ENCODE measurements around the gene USP34. TPM values are rescaled to one million over a fixed set of nuclear protein-coding genes. Genes with fewer than 3 reads are reported as not detected.

The USP34 gene
- total and polyA plus RNA-seq, 2 experiments from 2014 or later, result 81.8 to 157 TPM

GRCh38 chr2:61439241-61440002, 31.5 kb downstream of the USP34 start:
- H3K36me3 Mint-ChIP-seq (ENCODE audit: low read depth), result peaks cover 14% of the 10 kb centered on the region; the same call in 2 of the 3 replicates
- Histone ChIP-seq H3K27me3 (ENCODE audit: insufficient read depth) (no peaks in the 10 kb centered on the region), H3K9me2 (ENCODE audit: insufficient read depth) (no peaks in the 10 kb centered on the region), H3K27ac (ENCODE audit: low read depth) (no peak overlapping the region), H3K4me2 (no peak overlapping the region), H3K79me2 (replicated peaks; ENCODE audit: insufficient read depth) (peaks cover 100% of the 10 kb centered on the region), H3K4me3 (no peak overlapping the region), H2AFZ (no peak overlapping the region), H3K4me1 (ENCODE audit: insufficient read depth) (peaks cover 12% of the 10 kb centered on the region), H3F3A (replicated peaks; ENCODE audit: low read depth) (no peaks in the 10 kb centered on the region), H3K36me3 (ENCODE audit: insufficient read depth) (no peaks in the 10 kb centered on the region), H4K20me1 (replicated peaks; ENCODE audit: insufficient read depth) (peaks cover 62% of the 10 kb centered on the region)
- TF ChIP-seq ETS1 (IDR thresholded peaks at IDR 0.05) (no peak), POLR2AphosphoS5 (IDR thresholded peaks at IDR 0.05; ENCODE audit: low read depth) (no peak), EZH2 (IDR thresholded peaks at IDR 0.05; ENCODE audit: low read depth, unreplicated experiment) (no peak), ZNF331 (CRISPR knock-in tag; IDR thresholded peaks at IDR 0.05; ENCODE audit: low read depth) (no peak), NANOG (IDR thresholded peaks at IDR 0.05; ENCODE audit: borderline replicate concordance) (no peak), CREB1 (CRISPR knock-in tag; IDR thresholded peaks at IDR 0.05; ENCODE audit: low read depth) (no peak), JUNB (IDR thresholded peaks at IDR 0.05; ENCODE audit: unreplicated experiment) (no peak), STAT1 (IDR thresholded peaks at IDR 0.05; ENCODE audit: unreplicated experiment) (no peak), EZH2phosphoT487 (IDR thresholded peaks at IDR 0.05; ENCODE audit: unreplicated experiment) (no peak), CTCF (conservative IDR thresholded peaks at IDR 0.05; ENCODE audit: low read depth in 2 of 2) (no peak), REST (IDR thresholded peaks at IDR 0.05; ENCODE audit: unreplicated experiment) (no peak), ZNF114 (CRISPR knock-in tag; IDR thresholded peaks at IDR 0.05) (no peak)
- TF ChIP-seq, protein P1, sequence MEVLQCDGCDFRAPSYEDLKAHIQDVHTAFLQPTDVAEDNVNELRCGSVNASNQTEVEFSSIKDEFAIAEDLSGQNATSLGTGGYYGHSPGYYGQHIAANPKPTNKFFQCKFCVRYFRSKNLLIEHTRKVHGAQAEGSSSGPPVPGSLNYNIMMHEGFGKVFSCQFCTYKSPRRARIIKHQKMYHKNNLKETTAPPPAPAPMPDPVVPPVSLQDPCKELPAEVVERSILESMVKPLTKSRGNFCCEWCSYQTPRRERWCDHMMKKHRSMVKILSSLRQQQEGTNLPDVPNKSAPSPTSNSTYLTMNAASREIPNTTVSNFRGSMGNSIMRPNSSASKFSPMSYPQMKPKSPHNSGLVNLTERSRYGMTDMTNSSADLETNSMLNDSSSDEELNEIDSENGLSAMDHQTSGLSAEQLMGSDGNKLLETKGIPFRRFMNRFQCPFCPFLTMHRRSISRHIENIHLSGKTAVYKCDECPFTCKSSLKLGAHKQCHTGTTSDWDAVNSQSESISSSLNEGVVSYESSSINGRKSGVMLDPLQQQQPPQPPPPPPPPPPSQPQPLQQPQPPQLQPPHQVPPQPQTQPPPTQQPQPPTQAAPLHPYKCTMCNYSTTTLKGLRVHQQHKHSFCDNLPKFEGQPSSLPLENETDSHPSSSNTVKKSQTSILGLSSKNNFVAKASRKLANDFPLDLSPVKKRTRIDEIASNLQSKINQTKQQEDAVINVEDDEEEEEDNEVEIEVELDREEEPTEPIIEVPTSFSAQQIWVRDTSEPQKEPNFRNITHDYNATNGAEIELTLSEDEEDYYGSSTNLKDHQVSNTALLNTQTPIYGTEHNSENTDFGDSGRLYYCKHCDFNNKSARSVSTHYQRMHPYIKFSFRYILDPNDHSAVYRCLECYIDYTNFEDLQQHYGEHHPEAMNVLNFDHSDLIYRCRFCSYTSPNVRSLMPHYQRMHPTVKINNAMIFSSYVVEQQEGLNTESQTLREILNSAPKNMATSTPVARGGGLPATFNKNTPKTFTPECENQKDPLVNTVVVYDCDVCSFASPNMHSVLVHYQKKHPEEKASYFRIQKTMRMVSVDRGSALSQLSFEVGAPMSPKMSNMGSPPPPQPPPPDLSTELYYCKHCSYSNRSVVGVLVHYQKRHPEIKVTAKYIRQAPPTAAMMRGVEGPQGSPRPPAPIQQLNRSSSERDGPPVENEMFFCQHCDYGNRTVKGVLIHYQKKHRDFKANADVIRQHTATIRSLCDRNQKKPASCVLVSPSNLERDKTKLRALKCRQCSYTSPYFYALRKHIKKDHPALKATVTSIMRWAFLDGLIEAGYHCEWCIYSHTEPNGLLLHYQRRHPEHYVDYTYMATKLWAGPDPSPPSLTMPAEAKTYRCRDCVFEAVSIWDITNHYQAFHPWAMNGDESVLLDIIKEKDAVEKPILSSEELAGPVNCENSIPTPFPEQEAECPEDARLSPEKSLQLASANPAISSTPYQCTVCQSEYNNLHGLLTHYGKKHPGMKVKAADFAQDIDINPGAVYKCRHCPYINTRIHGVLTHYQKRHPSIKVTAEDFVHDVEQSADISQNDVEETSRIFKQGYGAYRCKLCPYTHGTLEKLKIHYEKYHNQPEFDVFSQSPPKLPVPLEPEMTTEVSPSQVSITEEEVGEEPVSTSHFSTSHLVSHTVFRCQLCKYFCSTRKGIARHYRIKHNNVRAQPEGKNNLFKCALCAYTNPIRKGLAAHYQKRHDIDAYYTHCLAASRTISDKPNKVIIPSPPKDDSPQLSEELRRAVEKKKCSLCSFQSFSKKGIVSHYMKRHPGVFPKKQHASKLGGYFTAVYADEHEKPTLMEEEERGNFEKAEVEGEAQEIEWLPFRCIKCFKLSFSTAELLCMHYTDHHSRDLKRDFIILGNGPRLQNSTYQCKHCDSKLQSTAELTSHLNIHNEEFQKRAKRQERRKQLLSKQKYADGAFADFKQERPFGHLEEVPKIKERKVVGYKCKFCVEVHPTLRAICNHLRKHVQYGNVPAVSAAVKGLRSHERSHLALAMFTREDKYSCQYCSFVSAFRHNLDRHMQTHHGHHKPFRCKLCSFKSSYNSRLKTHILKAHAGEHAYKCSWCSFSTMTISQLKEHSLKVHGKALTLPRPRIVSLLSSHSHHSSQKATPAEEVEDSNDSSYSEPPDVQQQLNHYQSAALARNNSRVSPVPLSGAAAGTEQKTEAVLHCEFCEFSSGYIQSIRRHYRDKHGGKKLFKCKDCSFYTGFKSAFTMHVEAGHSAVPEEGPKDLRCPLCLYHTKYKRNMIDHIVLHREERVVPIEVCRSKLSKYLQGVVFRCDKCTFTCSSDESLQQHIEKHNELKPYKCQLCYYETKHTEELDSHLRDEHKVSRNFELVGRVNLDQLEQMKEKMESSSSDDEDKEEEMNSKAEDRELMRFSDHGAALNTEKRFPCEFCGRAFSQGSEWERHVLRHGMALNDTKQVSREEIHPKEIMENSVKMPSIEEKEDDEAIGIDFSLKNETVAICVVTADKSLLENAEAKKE (CRISPR knock-in tag; IDR thresholded peaks at IDR 0.05), result no peak
- no peaks in the 10 kb centered on the region for H3K9me3 Mint-ChIP-seq
- H3K4me1 Mint-ChIP-seq, result peaks cover 39% of the 10 kb centered on the region
- H3K27me3 Mint-ChIP-seq (ENCODE audit: insufficient read depth, low read depth, poor library complexity), result no peaks in the 10 kb centered on the region
- no peak overlapping the region for H3K4me3 Mint-ChIP-seq
- DNase-seq (ENCODE audit: low spot score), result no peak
- no peak overlapping the region for H3K27ac Mint-ChIP-seq
- peak; percentile 39 for ATAC-seq
